Effector memory CD8-positive, alpha-beta T cell (primary cell): ENCODE results near the gene SGMS1.
"Not testable (repeated sequence)": the region's sequence is repeated elsewhere in the genome, so short reads cannot be mapped to it uniquely, and the experiment has no call there.

Experiments
- ATAC-seq: fragments of 150-1000 bp; cut with Tn5 transposase; replicated peaks from 2 replicates; pipeline ENCODE4 v1.10.0; 2021; ENCODE audit warnings: mild to moderate bottlenecking, moderate library complexity
- DNase-seq, 3 experiments: peaks; one replicate each; pipeline ENCODE4 v3.0.0; 2021
- H3K27ac Mint-ChIP-seq, 2 donors: one replicate each; pipeline ENCODE4 v1.8.0; 2022; ENCODE audit warnings: mild to moderate bottlenecking in 2 of 2, mixed read lengths in 2 of 2, moderate library complexity in 2 of 2
- H3K27me3 Mint-ChIP-seq, 2 donors: one replicate each; pipeline ENCODE4 v1.8.0; 2022; ENCODE audit warnings: mixed read lengths in 2 of 2
- H3K36me3 Mint-ChIP-seq: one replicate; pipeline ENCODE4 v1.8.0; 2022; ENCODE audit warnings: mild to moderate bottlenecking, moderate library complexity, mixed read lengths; ENCODE audit not compliant: insufficient read depth
- H3K4me1 Mint-ChIP-seq, 2 donors: one replicate each; pipeline ENCODE4 v1.8.0; 2022; ENCODE audit warnings: low read depth in 2 of 2, mixed read lengths in 2 of 2
- H3K4me3 Mint-ChIP-seq, 2 donors: one replicate each; pipeline ENCODE4 v1.8.0; 2022; ENCODE audit warnings: mild to moderate bottlenecking in 2 of 2, mixed read lengths in 2 of 2, moderate library complexity in 2 of 2
- H3K9me3 Mint-ChIP-seq, 2 donors: one replicate each; pipeline ENCODE4 v1.8.0; 2022; ENCODE audit warnings: mixed read lengths in 2 of 2

Gene SGMS1

GRCh38 chr10:50650481-50650880 is 26.7 kb upstream of the SGMS1 start:
- H3K36me3 Mint-ChIP-seq: no peaks in the 10 kb centered on the region
- H3K9me3 Mint-ChIP-seq: no peaks in the 10 kb centered on the region
- H3K4me3 Mint-ChIP-seq: no peak overlapping the region
- H3K27ac Mint-ChIP-seq: no peak overlapping the region
- peaks cover 11% of the 10 kb centered on the region in 2 donors for H3K4me1 Mint-ChIP-seq
- no peak for ATAC-seq
- DNase-seq: no peak
- no peaks in the 10 kb centered on the region for H3K27me3 Mint-ChIP-seq

- no peaks in the 10 kb centered on the region for H3K9me3 Mint-ChIP-seq
- no peaks in the 10 kb centered on the region for H3K36me3 Mint-ChIP-seq
- H3K4me3 Mint-ChIP-seq: no peak overlapping the region
- H3K4me1 Mint-ChIP-seq: peaks cover 7 to 10% of the 10 kb centered on the region in 2 donors
- DNase-seq (no peak), ATAC-seq (no peak)
- H3K27ac Mint-ChIP-seq: no peak overlapping the region
- H3K27me3 Mint-ChIP-seq: no peaks in the 10 kb centered on the region
Observed at GRCh38 chr10:50648935-50649227, 25.1 kb upstream of the SGMS1 start.

- ATAC-seq: no peak
- Mint-ChIP-seq H3K4me3 (no peak overlapping the region), H3K4me1 (peaks cover under 1 to 5% of the 10 kb centered on the region in 2 donors)
Observed at GRCh38 chr10:50648089-50648934, 24.6 kb upstream of the SGMS1 start.

GRCh38 chr10:50647350-50647749 is 23.6 kb upstream of the SGMS1 start:
- not testable (repeated sequence) for H3K4me3 Mint-ChIP-seq, H3K4me1 Mint-ChIP-seq, DNase-seq, H3K9me3 Mint-ChIP-seq, H3K27me3 Mint-ChIP-seq, H3K27ac Mint-ChIP-seq, ATAC-seq, H3K36me3 Mint-ChIP-seq

More at GRCh38 chr10:50648089-50648934, 24.6 kb upstream of the SGMS1 start:
- H3K36me3 Mint-ChIP-seq: no peaks in the 10 kb centered on the region
- no peak for DNase-seq
- H3K27ac Mint-ChIP-seq: no peak overlapping the region
- H3K27me3 Mint-ChIP-seq: no peaks in the 10 kb centered on the region
- H3K9me3 Mint-ChIP-seq: no peaks in the 10 kb centered on the region

- ATAC-seq (no peak), DNase-seq (no peak)
- Mint-ChIP-seq H3K4me3 (no peak overlapping the region), H3K27ac (no peak overlapping the region), H3K4me1 (peaks cover 2 to 4% of the 10 kb centered on the region in 2 donors), H3K27me3 (no peaks in the 10 kb centered on the region), H3K36me3 (no peaks in the 10 kb centered on the region), H3K9me3 (no peaks in the 10 kb centered on the region)
Observed at GRCh38 chr10:50645236-50645635, 21.5 kb upstream of the SGMS1 start.

- peaks cover 10 to 16% of the 10 kb centered on the region in 2 donors for H3K4me1 Mint-ChIP-seq
- H3K36me3 Mint-ChIP-seq: no peaks in the 10 kb centered on the region
- H3K27ac Mint-ChIP-seq: no peak overlapping the region
- no peaks in the 10 kb centered on the region for H3K27me3 Mint-ChIP-seq
- H3K9me3 Mint-ChIP-seq: no peaks in the 10 kb centered on the region
- ATAC-seq: no peak
- H3K4me3 Mint-ChIP-seq: no peak overlapping the region
- DNase-seq: no peak
Observed at GRCh38 chr10:50641626-50642025, 17.9 kb upstream of the SGMS1 start.

- peaks cover 0 to 5% of the 10 kb centered on the region in 2 donors for H3K27me3 Mint-ChIP-seq
- no peak for ATAC-seq
- DNase-seq: no peak
- H3K9me3 Mint-ChIP-seq: no peaks in the 10 kb centered on the region
- peaks cover 16 to 26% of the 10 kb centered on the region in 2 donors for H3K4me1 Mint-ChIP-seq
- H3K4me3 Mint-ChIP-seq: no peak overlapping the region
- H3K36me3 Mint-ChIP-seq: no peaks in the 10 kb centered on the region
- no peak overlapping the region for H3K27ac Mint-ChIP-seq
Observed at GRCh38 chr10:50640238-50640637, 16.5 kb upstream of the SGMS1 start.

- Mint-ChIP-seq H3K9me3 (no peaks in the 10 kb centered on the region), H3K4me1 (peaks cover 18 to 28% of the 10 kb centered on the region in 2 donors), H3K4me3 (peak overlapping the region; percentile 74 to 77), H3K27me3 (peaks cover 0 to 8% of the 10 kb centered on the region in 2 donors), H3K36me3 (peaks cover 2% of the 10 kb centered on the region), H3K27ac (peak overlapping the region; percentile 38 to 87)
- peak; percentile 95 for ATAC-seq
- DNase-seq: peak; percentile 35 to 41 (median 39)
Observed at GRCh38 chr10:50636618-50637579, 13.1 kb upstream of the SGMS1 start.

- H3K27me3 Mint-ChIP-seq: peaks cover 0 to 8% of the 10 kb centered on the region in 2 donors
- no peak for DNase-seq
Observed at GRCh38 chr10:50635286-50635685, 11.5 kb upstream of the SGMS1 start.

GRCh38 chr10:50634479-50634878 is 10.7 kb upstream of the SGMS1 start:
- H3K27me3 Mint-ChIP-seq: peaks cover 0 to 8% of the 10 kb centered on the region in 2 donors
- H3K27ac Mint-ChIP-seq: no peak overlapping the region
- H3K36me3 Mint-ChIP-seq: peaks cover 2% of the 10 kb centered on the region
- H3K9me3 Mint-ChIP-seq: no peaks in the 10 kb centered on the region
- DNase-seq (no peak), ATAC-seq (no peak)
- H3K4me1 Mint-ChIP-seq: peaks cover 18 to 28% of the 10 kb centered on the region in 2 donors
- no peak overlapping the region for H3K4me3 Mint-ChIP-seq

More at GRCh38 chr10:50635286-50635685, 11.5 kb upstream of the SGMS1 start:
- Mint-ChIP-seq H3K36me3 (peaks cover 2% of the 10 kb centered on the region), H3K4me3 (no peak overlapping the region), H3K9me3 (no peaks in the 10 kb centered on the region), H3K27ac (no peak overlapping the region), H3K4me1 (peaks cover 18 to 28% of the 10 kb centered on the region in 2 donors)
- ATAC-seq: no peak

GRCh38 chr10:50631052-50631451 is 7.3 kb upstream of the SGMS1 start:
- H3K9me3 Mint-ChIP-seq: no peaks in the 10 kb centered on the region
- peaks cover 9 to 13% of the 10 kb centered on the region in 2 donors for H3K4me1 Mint-ChIP-seq
- peaks cover 8% of the 10 kb centered on the region for H3K36me3 Mint-ChIP-seq
- no peak for ATAC-seq
- peaks cover 0 to 8% of the 10 kb centered on the region in 2 donors for H3K27me3 Mint-ChIP-seq
- DNase-seq: no peak
- H3K4me3 Mint-ChIP-seq: no peak overlapping the region
- H3K27ac Mint-ChIP-seq: no peak overlapping the region

GRCh38 chr10:50629495-50630122 is 5.9 kb upstream of the SGMS1 start:
- DNase-seq (no peak), ATAC-seq (no peak)
- H3K4me3 Mint-ChIP-seq: no peak overlapping the region
- no peaks in the 10 kb centered on the region for H3K27me3 Mint-ChIP-seq
- H3K9me3 Mint-ChIP-seq: no peaks in the 10 kb centered on the region
- H3K27ac Mint-ChIP-seq: no peak overlapping the region
- peaks cover 7 to 13% of the 10 kb centered on the region in 2 donors for H3K4me1 Mint-ChIP-seq
- peaks cover 18% of the 10 kb centered on the region for H3K36me3 Mint-ChIP-seq

GRCh38 chr10:50627896-50628295 is 4.1 kb upstream of the SGMS1 start:
- Mint-ChIP-seq H3K4me1 (peaks cover 5 to 8% of the 10 kb centered on the region in 2 donors), H3K36me3 (peaks cover 30% of the 10 kb centered on the region), H3K4me3 (no peak overlapping the region), H3K27me3 (no peaks in the 10 kb centered on the region), H3K9me3 (no peaks in the 10 kb centered on the region), H3K27ac (no peak overlapping the region)
- no peak for DNase-seq
- ATAC-seq: no peak
